B cell (primary cell): Measurements from ENCODE around the gene GPR37L1. TPM values are rescaled to one million over a fixed set of nuclear protein-coding genes. Genes with fewer than 3 reads are reported as not detected.
A peak's percentile ranks its signal among the peaks of the same experiment; 100 is the strongest.

Experiments
- ATAC-seq: fragments of 200-7000 bp; cut with Tn5 transposase; one replicate; pipeline ENCODE4 v1.10.0; 2021; ENCODE audit warnings: low read depth, mild to moderate bottlenecking, moderate number of reproducible peaks, moderate library complexity
- CTCF ChIA-PET: fragments of 350-600 bp; sonication (Branson Sonifier 250); formaldehyde crosslinking; loops from one replicate; lab custom pipeline; 2021; ENCODE audit warnings: antibody characterized with exemption, inconsistent platforms; lab: Charles Lee
- POLR2A ChIA-PET: fragments of 350-600 bp; sonication (Branson Sonifier 250); formaldehyde crosslinking; loops from one replicate; lab custom pipeline; 2021; ENCODE audit warnings: antibody characterized with exemption; lab: Charles Lee
- DNase-seq: peaks from one replicate; pipeline ENCODE4 v3.0.0; 2013
- H2AFZ ChIP-seq: 2 replicates; pipeline ENCODE4 v1.6.1; 2012; ENCODE audit warnings: mild to moderate bottlenecking, low read depth, low read length; ENCODE audit not compliant: insufficient read depth, poor library complexity, severe bottlenecking
- H3K27ac ChIP-seq, 2 donors: 1 replicate in 1 of 2; 2 replicates in 1 of 2; pipeline ENCODE4 v1.5.1; 2012 to 2013; ENCODE audit warnings: low read length in 2 of 2, mild to moderate bottlenecking in 2 of 2, moderate library complexity in 1 of 2
- H3K27me3 ChIP-seq, 4 experiments: fragments of 200-600 bp in 1 of 4; sonication (generic) in 1 of 4; replicated peaks in 1 of 4; 1 replicate in 2 of 4; 2 replicates in 2 of 4; pipeline versions ENCODE4 v1.6.1 to v1.7.0; 2013 to 2016; ENCODE audit warnings: low read length in 3 of 4, mild to moderate bottlenecking in 2 of 4, mixed read lengths in 1 of 4, moderate library complexity in 1 of 4; ENCODE audit not compliant: insufficient read depth in 4 of 4, control insufficient read depth in 3 of 4; ENCODE audit errors: control extremely low read depth in 1 of 4
- H3K36me3 ChIP-seq, 2 experiments: replicated peaks in 1 of 2; 1 replicate in 1 of 2; 2 replicates in 1 of 2; pipeline versions ENCODE4 v1.6.1 to v1.7.1; 2013; ENCODE audit warnings: low read length in 1 of 2; ENCODE audit not compliant: insufficient read depth in 2 of 2, control insufficient read depth in 1 of 2; ENCODE audit errors: control extremely low read depth in 1 of 2, extremely low read depth in 1 of 2
- H3K4me1 ChIP-seq, 2 donors: fragments of 200-600 bp in 1 of 2; sonication (generic) in 1 of 2; 1 replicate in 1 of 2; 2 replicates in 1 of 2; pipeline versions ENCODE4 v1.5.1 to v1.6.1; 2013 to 2017; ENCODE audit warnings: low read length in 2 of 2; ENCODE audit not compliant: control insufficient read depth in 2 of 2, insufficient read depth in 2 of 2
- H3K4me2 ChIP-seq: replicated peaks from 2 replicates; pipeline ENCODE3; 2012; ENCODE audit warnings: mild to moderate bottlenecking, low read depth, low read length; ENCODE audit not compliant: poor library complexity, severe bottlenecking
- H3K4me3 ChIP-seq, 5 experiments: fragments of 200-600 bp in 1 of 5; sonication (generic) in 1 of 5; 1 replicate in 3 of 5; 2 replicates in 2 of 5; pipeline versions ENCODE4 v1.5.1 to v1.7.0; 2011 to 2016; ENCODE audit warnings: low read length in 4 of 5, mild to moderate bottlenecking in 4 of 5, low read depth in 2 of 5, control low read depth in 1 of 5, moderate library complexity in 1 of 5; ENCODE audit not compliant: insufficient read depth in 1 of 5; ENCODE audit errors: control extremely low read depth in 1 of 5, extremely low read depth in 1 of 5
- H3K79me2 ChIP-seq: fragments of 200-600 bp; sonication (generic); one replicate; pipeline ENCODE4 v1.6.0; 2016; ENCODE audit warnings: low read length; ENCODE audit not compliant: control insufficient read depth, insufficient read depth
- H3K9ac ChIP-seq: fragments of 200-600 bp; sonication (generic); 2 replicates; pipeline ENCODE4 v1.6.1; 2017; ENCODE audit warnings: mild to moderate bottlenecking, low read length, moderate library complexity
- H3K9me3 ChIP-seq, 3 donors: one replicate each; pipeline versions ENCODE4 v1.6.1 to v1.7.1; 2013; ENCODE audit warnings: low read length in 2 of 3; ENCODE audit not compliant: control insufficient read depth in 2 of 3, insufficient read depth in 1 of 3; ENCODE audit errors: control extremely low read depth in 1 of 3
- H4K20me1 ChIP-seq: 2 replicates; pipeline ENCODE4 v1.6.0; 2012; ENCODE audit warnings: mild to moderate bottlenecking, low read length; ENCODE audit not compliant: insufficient read depth, control insufficient read depth, poor library complexity, severe bottlenecking
- H3K27ac Mint-ChIP-seq: one replicate; pipeline ENCODE4 v1.8.0; 2021; ENCODE audit warnings: mixed read lengths
- H3K27me3 Mint-ChIP-seq: one replicate; pipeline ENCODE4 v1.8.0; 2021; ENCODE audit warnings: mixed read lengths
- H3K4me1 Mint-ChIP-seq: one replicate; pipeline ENCODE4 v1.8.0; 2021; ENCODE audit warnings: mixed read lengths
- H3K4me3 Mint-ChIP-seq: one replicate; pipeline ENCODE4 v1.8.0; 2021; ENCODE audit warnings: mixed read lengths
- H3K9me3 Mint-ChIP-seq: one replicate; pipeline ENCODE4 v1.8.0; 2022; ENCODE audit warnings: mixed read lengths; ENCODE audit not compliant: insufficient read depth
- CTCF ChIP-seq: fragments of 200-600 bp; IDR thresholded peaks from one replicate; pipeline ENCODE4 v1.8.0; 2022; ENCODE audit warnings: antibody characterized with exemption, mild to moderate bottlenecking
- EZH2 ChIP-seq: IDR thresholded peaks from 2 replicates; pipeline ENCODE4 v1.6.1; 2012; ENCODE audit warnings: borderline replicate concordance, low read depth, mild to moderate bottlenecking, moderate library complexity, low read length; ENCODE audit not compliant: insufficient read depth, poor library complexity, severe bottlenecking
- WGBS: methylation state at CpG from one replicate; pipeline ENCODE4 v1.1.5; 2013; ENCODE audit warnings: missing lambda C conversion rate; ENCODE audit not compliant: insufficient coverage; 5-methylcytosine and 5-hydroxymethylcytosine counted together
- intact Hi-C: fragments of 100-400 bp; cut with micrococcal nuclease; formaldehyde crosslinking; loops from one replicate; pipeline ENCODE4 v1.10.0; 2022
- polyA plus RNA-seq: library from polyadenylated mRNA; depleted of rRNA; stranded (reverse); fragments of >200 nt; gene quantifications from 2 replicates; pipeline ENCODE4 v1.2.3, GENCODE V29; 2012
- total RNA-seq, 2 donors: library from RNA; stranded (reverse); fragments of 120-200 nt in 1 of 2; gene quantifications; 1 replicate in 1 of 2; 2 replicates in 1 of 2; pipeline versions ENCODE4 v1.2.3 to v1.2.4, GENCODE V29; 2013 to 2022

Gene GPR37L1
- total and polyA plus RNA-seq, 2 donors (not counting 1 experiment from before 2014, with no cell fraction given): not detected

DNA sequence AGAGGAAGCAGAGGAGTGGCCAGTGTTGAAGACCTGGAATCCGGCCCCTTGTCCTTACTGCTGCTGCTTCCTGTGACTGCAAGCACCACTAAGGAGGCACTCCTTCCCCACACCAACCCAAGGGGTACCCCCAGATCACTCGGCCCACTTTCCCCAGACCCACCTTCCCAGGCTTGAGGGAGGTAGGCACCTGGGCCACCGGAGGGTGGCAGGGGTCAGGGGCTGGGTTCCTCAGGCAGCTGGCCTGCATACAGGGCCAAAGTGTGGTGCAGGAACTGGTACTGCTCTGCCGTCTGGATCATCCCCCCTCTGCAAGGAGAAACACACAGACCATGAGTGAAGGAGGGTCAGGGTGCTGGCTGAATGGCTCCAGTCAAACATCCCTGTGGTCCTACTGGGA lies 25.7 kb downstream of the GPR37L1 start:
- Histone ChIP-seq H3K27me3 (no peaks in the 10 kb centered on the region), H3K4me2 (no peak overlapping the region), H3K27ac (no peak overlapping the region), H3K4me1 (peaks cover 19 to 28% of the 10 kb centered on the region in 2 donors), H3K36me3 (peaks cover 4 to 44% of the 10 kb centered on the region in 2 experiments), H3K79me2 (peaks cover 17% of the 10 kb centered on the region), H2AFZ (no peak overlapping the region), H3K9me3 (no peaks in the 10 kb centered on the region), H4K20me1 (peaks cover 5% of the 10 kb centered on the region), H3K4me3 (no peak overlapping the region), H3K9ac (no peak overlapping the region)
- no peaks in the 10 kb centered on the region for H3K9me3 Mint-ChIP-seq
- WGBS: 100% methylated on average over 1 of the region's 4 CpGs
- H3K4me3 Mint-ChIP-seq: no peak overlapping the region
- no peak for DNase-seq
- H3K27ac Mint-ChIP-seq: peak overlapping the region; percentile 32
- TF ChIP-seq CTCF (no peak), EZH2 (no peak)
- intact Hi-C loops: loop anchor here (10.0 kb wide), 1 partner anchor 994 kb away; the partner anchor contains the start of gene TMEM9
- no peak for ATAC-seq
- no peaks in the 10 kb centered on the region for H3K27me3 Mint-ChIP-seq
- H3K4me1 Mint-ChIP-seq: peaks cover 25% of the 10 kb centered on the region
- CTCF ChIA-PET: interaction anchor here (1.2 kb wide), 1 partner anchor 169 kb away, joined by 3 read pairs; no protein-coding TSS in a partner anchor
- POLR2A ChIA-PET: no interaction called here

- H3K9me3 ChIP-seq: no peaks in the 10 kb centered on the region
- no peak overlapping the region for H2AFZ ChIP-seq
- Mint-ChIP-seq H3K9me3 (no peaks in the 10 kb centered on the region), H3K27ac (no peak overlapping the region), H3K4me1 (peaks cover 22% of the 10 kb centered on the region), H3K27me3 (no peaks in the 10 kb centered on the region), H3K4me3 (no peak overlapping the region)
- intact Hi-C loops: loop anchor here (10.0 kb wide), 1 partner anchor 995 kb away; the partner anchor contains the start of gene TMEM9
- no peaks in the 10 kb centered on the region for H4K20me1 ChIP-seq
- H3K36me3 ChIP-seq: peaks cover 6 to 56% of the 10 kb centered on the region in 2 experiments
- H3K4me2 ChIP-seq: no peak overlapping the region
- no peak overlapping the region for H3K9ac ChIP-seq
- H3K4me1 ChIP-seq: peaks cover 19 to 28% of the 10 kb centered on the region in 2 donors
- ChIA-PET POLR2A (interaction anchor here (0.7 kb wide), 1 partner anchor 13 kb away, joined by 7 read pairs; no protein-coding TSS in a partner anchor), CTCF (no interaction called here)
- no peak overlapping the region for H3K27ac ChIP-seq
- H3K79me2 ChIP-seq: peaks cover 10% of the 10 kb centered on the region
- no peaks in the 10 kb centered on the region for H3K27me3 ChIP-seq
- no peak overlapping the region for H3K4me3 ChIP-seq
- ATAC-seq: no peak
- 100% methylated on average over 2 of the region's 4 CpGs for WGBS
- no peak for DNase-seq
- no peak for TF ChIP-seq CTCF
- no peak for TF ChIP-seq EZH2
Observed at GRCh38 chr1:202149566-202149965, 26.8 kb downstream of the GPR37L1 start.
